Brain microvascular endothelial cell (primary cell): ENCODE results near the gene KRTAP2-4.

ENCODE experiments used
- DNase-seq: peaks from one replicate; pipeline ENCODE4 v3.0.0-alpha.2; 2020
- H3K27ac ChIP-seq: fragments of 250-450 bp; sonication (Bioruptor Pico); 2 replicates; pipeline ENCODE4 v1.5.1; 2020; ENCODE audit warnings: mild to moderate bottlenecking, moderate library complexity
- H3K27me3 ChIP-seq: fragments of 250-450 bp; sonication (Bioruptor Pico); replicated peaks from 2 replicates; pipeline ENCODE4 v1.5.1; 2020; ENCODE audit warnings: mild to moderate bottlenecking
- H3K36me3 ChIP-seq: fragments of 250-450 bp; sonication (Bioruptor Pico); replicated peaks from 2 replicates; pipeline ENCODE4 v1.5.1; 2020; ENCODE audit warnings: mild to moderate bottlenecking
- H3K4me3 ChIP-seq: 2 replicates; pipeline ENCODE4 v1.5.1; 2011; ENCODE audit warnings: low read depth, mild to moderate bottlenecking, control low read depth, low read length, moderate library complexity
- in situ Hi-C: cut with HindIII; loops from 2 replicates; pipeline ENCODE4 v1.10.0; 2017; ENCODE audit warnings: low sequenced_read_pairs, low pct_ligation_motif_present
- TF ChIP-seq, protein P1 (sequence below): IDR thresholded peaks from 2 replicates; pipeline ENCODE4 v1.5.1; 2011; ENCODE audit warnings: low read depth, mild to moderate bottlenecking, moderate library complexity, low read length, control low read depth, inconsistent platforms; ENCODE audit errors: missing control alignments

KRTAP2-4 gene

DNA sequence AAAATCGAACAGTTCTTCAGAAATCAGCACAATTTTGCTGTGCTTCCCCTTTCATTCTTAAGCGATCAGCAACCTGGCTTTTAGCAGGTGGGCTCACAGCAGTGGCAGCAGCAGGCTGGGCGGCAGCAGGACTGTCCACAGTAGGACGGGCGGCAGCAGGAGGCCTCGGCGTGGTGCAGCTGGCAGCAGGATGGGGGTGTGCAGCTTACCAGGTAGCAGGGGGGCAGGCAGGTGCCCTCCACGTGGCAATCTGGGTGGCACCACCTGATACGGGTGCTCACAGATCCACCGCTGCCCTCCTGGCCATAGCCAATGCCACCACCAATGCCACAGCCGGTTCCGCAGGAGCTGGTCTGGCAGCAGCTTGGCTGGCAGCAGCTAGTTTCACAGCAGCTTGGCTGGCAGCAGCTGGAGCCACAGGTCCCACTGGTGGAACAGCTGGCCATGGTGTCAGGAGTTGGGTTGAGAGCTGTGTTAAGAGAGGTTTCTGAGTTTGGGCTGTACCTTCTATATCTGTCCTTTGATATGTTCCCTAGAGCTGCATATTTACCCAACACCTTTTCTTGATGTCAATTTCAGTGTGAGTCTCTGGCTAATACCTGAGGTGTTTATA lies 35.9 kb downstream of the KRTAP2-4 start, which contains the start of gene KRTAP1-4:
Gene KRTAP1-4, minus strand, starts transcription at position 563 of the 613 bp plus-strand sequence. Its CDS starts 117 bp downstream, at position 446.
- H3K27me3 ChIP-seq = no peaks in the 10 kb centered on the region
- H3K27ac ChIP-seq = no peak within 1 kb of the TSS
- DNase-seq = no peak
- in situ Hi-C loops = no loop called here
- no peak within 1 kb of the TSS for H3K4me3 ChIP-seq
- TF ChIP-seq, protein P1, sequence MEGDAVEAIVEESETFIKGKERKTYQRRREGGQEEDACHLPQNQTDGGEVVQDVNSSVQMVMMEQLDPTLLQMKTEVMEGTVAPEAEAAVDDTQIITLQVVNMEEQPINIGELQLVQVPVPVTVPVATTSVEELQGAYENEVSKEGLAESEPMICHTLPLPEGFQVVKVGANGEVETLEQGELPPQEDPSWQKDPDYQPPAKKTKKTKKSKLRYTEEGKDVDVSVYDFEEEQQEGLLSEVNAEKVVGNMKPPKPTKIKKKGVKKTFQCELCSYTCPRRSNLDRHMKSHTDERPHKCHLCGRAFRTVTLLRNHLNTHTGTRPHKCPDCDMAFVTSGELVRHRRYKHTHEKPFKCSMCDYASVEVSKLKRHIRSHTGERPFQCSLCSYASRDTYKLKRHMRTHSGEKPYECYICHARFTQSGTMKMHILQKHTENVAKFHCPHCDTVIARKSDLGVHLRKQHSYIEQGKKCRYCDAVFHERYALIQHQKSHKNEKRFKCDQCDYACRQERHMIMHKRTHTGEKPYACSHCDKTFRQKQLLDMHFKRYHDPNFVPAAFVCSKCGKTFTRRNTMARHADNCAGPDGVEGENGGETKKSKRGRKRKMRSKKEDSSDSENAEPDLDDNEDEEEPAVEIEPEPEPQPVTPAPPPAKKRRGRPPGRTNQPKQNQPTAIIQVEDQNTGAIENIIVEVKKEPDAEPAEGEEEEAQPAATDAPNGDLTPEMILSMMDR = no peak
- H3K36me3 ChIP-seq = no peaks in the 10 kb centered on the region

DNA sequence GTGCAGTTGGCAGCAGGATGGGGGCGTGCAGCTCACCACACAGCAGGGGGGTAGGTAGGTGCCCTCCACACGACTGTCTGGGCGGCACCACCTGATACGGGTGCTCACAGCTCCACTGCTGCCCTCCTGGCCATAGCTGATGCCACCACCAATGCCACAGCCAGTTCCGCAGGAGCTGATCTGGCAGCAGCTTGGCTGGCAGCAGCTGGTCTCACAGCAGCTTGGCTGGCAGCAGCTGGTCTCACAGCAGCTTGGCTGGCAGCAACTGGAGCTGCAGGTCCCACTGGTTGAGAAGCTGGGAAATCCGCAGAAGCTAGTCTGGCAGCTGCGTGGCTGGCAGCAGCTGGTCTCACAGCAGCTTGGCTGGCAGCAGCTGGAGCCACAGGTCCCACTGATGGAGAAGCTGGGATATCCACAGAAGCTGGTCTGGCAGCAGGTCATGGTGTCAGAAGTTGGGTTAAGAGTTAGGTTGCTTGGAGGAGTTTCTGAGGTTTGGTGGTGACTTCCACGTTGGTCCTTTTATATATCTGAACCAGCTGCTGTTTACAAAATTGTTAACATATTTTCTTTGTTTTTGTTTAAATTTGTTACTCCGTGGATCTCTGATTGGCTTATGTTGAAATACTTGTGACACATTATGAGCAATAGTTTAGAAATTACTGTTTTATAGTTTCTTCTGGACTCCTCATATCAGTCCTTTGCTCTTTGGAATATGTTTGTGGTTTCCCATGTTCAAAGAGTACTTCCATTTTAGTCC lies 38.8 kb downstream of the KRTAP2-4 start, which contains the start of gene KRTAP1-5:
Gene KRTAP1-5, minus strand, starts transcription at position 494 of the 757 bp plus-strand sequence. Its CDS starts 53 bp downstream, at position 441.
- H3K27me3 ChIP-seq = no peaks in the 10 kb centered on the region
- TF ChIP-seq, protein P1 = no peak
- no peak within 1 kb of the TSS for H3K27ac ChIP-seq
- no peak within 1 kb of the TSS for H3K4me3 ChIP-seq
- peak; percentile 10 for DNase-seq
- in situ Hi-C loops = no loop called here
- H3K36me3 ChIP-seq = no peaks in the 10 kb centered on the region

DNA sequence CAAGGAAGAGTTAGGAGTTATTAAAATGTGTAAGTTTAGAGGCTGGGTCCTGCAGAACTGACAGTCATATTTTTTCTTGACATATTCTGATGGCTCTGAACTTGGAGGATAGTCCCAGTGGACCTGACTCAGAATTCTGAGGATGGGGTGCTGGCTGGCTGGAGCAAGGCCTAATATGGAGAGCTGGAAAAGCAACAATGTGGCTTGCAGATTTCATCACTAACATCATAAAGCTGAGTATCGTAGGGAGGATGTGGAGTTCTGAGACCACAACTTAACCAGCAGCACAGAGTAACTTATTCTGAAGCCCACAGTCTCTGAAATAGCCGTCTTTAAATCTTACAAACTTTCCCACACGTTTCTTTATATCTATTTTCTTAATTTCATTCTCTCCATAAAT lies 41.0 kb downstream of the KRTAP2-4 start:
- Histone ChIP-seq H3K4me3 (no peak overlapping the region), H3K27ac (no peak overlapping the region), H3K27me3 (no peaks in the 10 kb centered on the region), H3K36me3 (no peaks in the 10 kb centered on the region)
- TF ChIP-seq, protein P1 = no peak
- peak; percentile 7 for DNase-seq
- in situ Hi-C loops = no loop called here

DNA sequence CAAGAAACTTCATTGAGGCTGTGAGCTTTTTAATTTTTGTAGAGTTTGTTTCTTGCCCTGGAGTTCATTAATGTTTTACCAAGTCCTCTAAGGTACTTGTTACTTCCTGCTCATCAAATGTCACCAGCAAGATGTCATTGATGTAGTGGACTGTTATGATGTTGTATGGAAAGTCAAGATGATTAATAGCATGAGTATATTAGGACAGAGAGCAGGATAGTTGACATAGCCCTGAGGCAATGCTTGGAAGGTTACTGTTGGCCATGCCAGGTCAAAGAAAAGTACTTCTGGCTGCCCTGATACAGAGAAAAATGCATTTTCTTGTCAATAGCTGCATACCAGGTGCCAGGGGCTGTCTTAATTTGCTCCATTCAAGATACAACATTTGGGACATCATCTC lies 45.3 kb downstream of the KRTAP2-4 start:
- Histone ChIP-seq H3K36me3 (no peaks in the 10 kb centered on the region), H3K4me3 (no peak overlapping the region), H3K27ac (no peak overlapping the region), H3K27me3 (no peaks in the 10 kb centered on the region)
- in situ Hi-C loops = no loop called here
- TF ChIP-seq, protein P1 = no peak
- no peak for DNase-seq

DNA sequence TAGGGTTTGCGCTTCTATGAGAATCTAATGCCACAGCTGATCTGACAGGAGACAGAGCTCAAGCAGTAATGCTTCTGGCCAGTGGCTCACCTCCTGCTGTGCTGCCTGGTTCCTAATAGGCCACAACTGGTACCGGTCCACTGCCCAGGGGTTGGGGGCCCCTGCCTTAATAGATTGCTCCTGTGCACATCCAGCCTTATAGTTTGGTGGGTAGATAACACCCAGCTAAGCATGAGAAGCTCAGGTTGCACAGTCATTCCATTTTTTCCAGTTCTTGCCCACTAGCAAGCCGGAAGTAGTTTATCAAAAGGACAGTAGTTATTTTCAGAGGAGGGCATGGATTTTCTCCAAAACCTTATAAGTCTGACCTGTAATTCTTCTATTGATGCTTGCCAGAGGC lies 46.3 kb downstream of the KRTAP2-4 start:
- TF ChIP-seq, protein P1 = no peak
- Histone ChIP-seq H3K27me3 (no peaks in the 10 kb centered on the region), H3K36me3 (no peaks in the 10 kb centered on the region), H3K27ac (no peak overlapping the region), H3K4me3 (no peak overlapping the region)
- DNase-seq = no peak
- in situ Hi-C loops = no loop called here
